Neural cell (in vitro differentiated cells): ENCODE results near the gene TARS3.

ENCODE experiments used
- EZH2 ChIP-seq: fragments of 200-600, 300-800 bp; shearing (Covaris generic), sonication (generic); IDR thresholded peaks from 2 replicates; pipeline ENCODE4 v1.6.1; 2014; ENCODE audit warnings: antibody characterized with exemption, low read length, borderline replicate concordance, mild to moderate bottlenecking; ENCODE audit not compliant: insufficient read depth, poor library complexity, severe bottlenecking
- TF ChIP-seq, protein P1 (sequence below): fragments of 450-650 bp; IDR thresholded peaks from 2 replicates; pipeline ENCODE4 v1.5.1; 2014; ENCODE audit warnings: antibody characterized with exemption, mild to moderate bottlenecking, moderate library complexity; ENCODE audit not compliant: poor library complexity, severe bottlenecking

DNA sequence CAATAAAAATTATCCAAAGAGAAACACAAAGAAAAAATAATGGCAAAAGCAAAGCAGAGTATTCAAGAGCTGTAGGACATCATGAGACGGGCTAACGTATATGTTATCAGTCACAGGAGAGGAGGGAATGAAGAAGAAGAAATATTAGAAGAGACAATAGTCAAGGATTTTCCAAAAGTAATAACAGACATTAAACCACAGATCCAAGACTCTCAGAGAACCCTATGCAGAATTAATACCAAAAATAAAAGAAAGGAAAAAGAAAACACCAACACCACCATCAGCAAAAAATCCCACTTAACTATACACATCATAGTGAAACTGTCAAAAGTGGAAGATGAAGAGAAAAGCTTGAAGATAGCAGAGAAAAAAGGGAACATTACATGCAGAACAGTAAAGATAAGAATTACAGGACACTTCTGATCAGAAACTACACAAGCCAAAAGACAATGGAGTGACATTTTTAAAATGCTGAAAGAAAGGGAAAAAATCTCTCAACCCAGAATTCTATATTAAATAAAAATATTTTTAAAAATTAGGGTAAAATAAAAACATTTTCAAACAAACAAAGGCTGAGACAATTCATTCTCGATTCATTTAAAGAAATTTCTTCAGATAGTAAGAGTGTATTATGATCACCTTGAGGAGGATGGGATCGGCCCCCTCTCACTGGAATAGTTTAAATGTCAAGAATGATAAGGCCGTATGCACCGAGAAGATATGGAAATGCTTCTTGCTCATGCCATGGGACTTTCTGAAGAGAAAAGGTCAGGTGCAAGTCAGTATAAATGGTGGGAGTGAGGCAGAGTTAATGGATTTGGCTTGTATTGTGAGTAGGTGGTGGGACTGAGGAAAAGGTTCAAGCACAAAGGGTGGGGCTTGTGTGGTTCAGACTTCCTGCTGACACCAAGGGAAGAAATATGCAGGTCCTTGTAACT is 100.6 kb downstream of the TARS3 start:
- TF ChIP-seq, protein P1, sequence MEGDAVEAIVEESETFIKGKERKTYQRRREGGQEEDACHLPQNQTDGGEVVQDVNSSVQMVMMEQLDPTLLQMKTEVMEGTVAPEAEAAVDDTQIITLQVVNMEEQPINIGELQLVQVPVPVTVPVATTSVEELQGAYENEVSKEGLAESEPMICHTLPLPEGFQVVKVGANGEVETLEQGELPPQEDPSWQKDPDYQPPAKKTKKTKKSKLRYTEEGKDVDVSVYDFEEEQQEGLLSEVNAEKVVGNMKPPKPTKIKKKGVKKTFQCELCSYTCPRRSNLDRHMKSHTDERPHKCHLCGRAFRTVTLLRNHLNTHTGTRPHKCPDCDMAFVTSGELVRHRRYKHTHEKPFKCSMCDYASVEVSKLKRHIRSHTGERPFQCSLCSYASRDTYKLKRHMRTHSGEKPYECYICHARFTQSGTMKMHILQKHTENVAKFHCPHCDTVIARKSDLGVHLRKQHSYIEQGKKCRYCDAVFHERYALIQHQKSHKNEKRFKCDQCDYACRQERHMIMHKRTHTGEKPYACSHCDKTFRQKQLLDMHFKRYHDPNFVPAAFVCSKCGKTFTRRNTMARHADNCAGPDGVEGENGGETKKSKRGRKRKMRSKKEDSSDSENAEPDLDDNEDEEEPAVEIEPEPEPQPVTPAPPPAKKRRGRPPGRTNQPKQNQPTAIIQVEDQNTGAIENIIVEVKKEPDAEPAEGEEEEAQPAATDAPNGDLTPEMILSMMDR = no peak
- no peak for TF ChIP-seq EZH2
